Loucy (cell line): ENCODE measurements around the gene ATXN7L1.

Experiments
- CTCF ChIP-seq: fragments of 200-600 bp; sonication (generic); conservative IDR thresholded peaks from 2 replicates; pipeline ENCODE4 v1.5.1; 2014; ENCODE audit warnings: mild to moderate bottlenecking, antibody characterized with exemption, low read length
- EZH2phosphoT487 ChIP-seq: fragments of 200-600 bp; IDR thresholded peaks from 2 replicates; pipeline ENCODE4 v1.6.1; 2018; ENCODE audit warnings: antibody characterized with exemption, mild to moderate bottlenecking, moderate library complexity, borderline replicate concordance

GRCh38 chr7:105623378-105623777 is 253.0 kb downstream of the ATXN7L1 start:
- TF ChIP-seq CTCF (no peak), EZH2phosphoT487 (no peak)
